DMS153 treated with DMSO at 0.1 percent for 48 hours (cell line): Measurements from ENCODE around the gene CXorf58.
"Not testable (repeated sequence)": the region's sequence is repeated elsewhere in the genome, so short reads cannot be mapped to it uniquely, and the experiment has no call there.

Experiments
- DNase-seq: peaks from one replicate; lab custom pipeline; 2025; ENCODE audit not compliant: unreplicated experiment; lab: John Stamatoyannopoulos, UW

Gene CXorf58, protein sequence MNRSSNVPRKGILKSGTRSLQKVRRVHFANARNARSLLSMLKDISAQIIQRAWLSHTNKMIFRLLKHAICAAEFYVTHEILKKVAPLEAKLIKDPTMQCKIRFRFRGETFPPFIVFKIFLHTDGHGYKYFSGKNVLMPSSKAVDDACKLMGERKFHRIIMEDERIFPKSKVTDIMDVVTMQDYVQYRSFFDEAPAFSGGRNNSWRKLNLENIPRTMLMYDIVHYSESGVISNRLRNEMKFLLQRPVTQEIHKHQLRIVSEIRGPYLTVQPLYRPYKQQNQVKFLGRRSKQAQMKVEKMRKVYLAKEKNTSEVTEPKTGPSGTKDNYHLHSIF

GRCh38 chrX:23907498-23908218 is at the start of gene CXorf58, which contains the start of gene APOO:
Gene CXorf58, plus strand, starts transcription at chrX:23908006. Its CDS starts 2,297 bp downstream, at chrX:23910303.
Gene APOO, minus strand, starts transcription at chrX:23907938. Its CDS starts 236 bp downstream, at chrX:23907702.
- peak; percentile 78 for DNase-seq

DNA sequence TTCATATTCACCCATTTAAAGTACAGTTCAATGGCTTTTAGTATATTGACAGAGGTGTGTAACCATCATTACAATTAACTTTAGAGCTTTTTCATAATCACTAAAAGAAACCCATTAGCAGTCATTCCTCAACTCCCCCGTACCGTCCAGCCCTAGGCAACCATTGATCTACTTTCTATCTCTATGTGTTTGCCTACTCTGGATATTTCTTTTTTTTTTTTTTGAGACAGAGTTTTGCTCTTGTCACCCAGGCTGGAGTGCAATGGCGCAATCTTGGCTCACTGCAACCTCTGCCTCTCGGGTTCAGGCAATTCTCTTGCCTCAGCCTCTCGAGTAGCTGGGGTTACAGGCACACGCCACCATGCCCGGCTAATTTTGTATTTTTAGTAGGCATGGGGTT is 48.6 kb upstream of the CXorf58 start:
- DNase-seq = not testable (repeated sequence)

- DNase-seq = no peak
Observed at GRCh38 chrX:23861215-23861896, 46.5 kb upstream of the CXorf58 start.

DNA sequence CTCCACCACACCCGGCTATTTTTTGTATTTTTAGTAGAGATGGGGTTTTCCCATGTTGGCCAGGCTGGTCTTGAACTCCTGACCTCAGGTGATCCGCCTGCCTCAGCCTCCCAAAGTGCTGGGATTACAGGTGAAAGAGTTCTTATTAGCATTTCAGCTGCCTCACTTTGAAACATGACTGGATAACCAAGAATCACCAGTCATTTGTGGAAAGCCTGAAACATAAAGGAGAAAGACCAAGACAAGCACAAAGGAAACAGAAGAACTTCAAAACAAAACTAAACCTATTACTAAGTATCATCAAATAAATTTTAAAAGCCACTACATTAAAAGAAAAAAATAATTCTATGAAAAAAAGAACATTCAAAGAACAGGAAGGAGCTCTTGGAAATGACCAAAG is 45.9 kb upstream of the CXorf58 start:
- not testable (repeated sequence) for DNase-seq

GRCh38 chrX:23864742-23865326 is 43.0 kb upstream of the CXorf58 start:
- no peak for DNase-seq

DNA sequence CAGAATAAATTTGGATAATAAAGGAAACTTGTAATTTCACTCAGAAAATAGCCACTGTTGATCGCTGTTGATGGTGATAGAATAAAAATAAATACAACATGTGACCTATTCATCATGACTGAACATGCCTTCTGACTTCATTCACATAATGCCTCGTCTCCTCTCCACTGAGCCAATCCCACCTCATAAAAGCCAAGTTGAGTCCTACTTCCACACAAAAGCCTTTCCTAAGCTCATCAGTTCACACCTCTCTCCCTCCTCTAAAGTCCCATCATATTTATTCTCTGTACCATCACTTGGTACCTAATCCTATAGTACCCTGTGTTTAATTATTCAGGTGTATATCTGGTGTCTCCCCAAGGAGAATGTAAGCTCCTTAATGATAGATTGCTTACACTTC is 37.8 kb upstream of the CXorf58 start:
- DNase-seq = no peak

DNA sequence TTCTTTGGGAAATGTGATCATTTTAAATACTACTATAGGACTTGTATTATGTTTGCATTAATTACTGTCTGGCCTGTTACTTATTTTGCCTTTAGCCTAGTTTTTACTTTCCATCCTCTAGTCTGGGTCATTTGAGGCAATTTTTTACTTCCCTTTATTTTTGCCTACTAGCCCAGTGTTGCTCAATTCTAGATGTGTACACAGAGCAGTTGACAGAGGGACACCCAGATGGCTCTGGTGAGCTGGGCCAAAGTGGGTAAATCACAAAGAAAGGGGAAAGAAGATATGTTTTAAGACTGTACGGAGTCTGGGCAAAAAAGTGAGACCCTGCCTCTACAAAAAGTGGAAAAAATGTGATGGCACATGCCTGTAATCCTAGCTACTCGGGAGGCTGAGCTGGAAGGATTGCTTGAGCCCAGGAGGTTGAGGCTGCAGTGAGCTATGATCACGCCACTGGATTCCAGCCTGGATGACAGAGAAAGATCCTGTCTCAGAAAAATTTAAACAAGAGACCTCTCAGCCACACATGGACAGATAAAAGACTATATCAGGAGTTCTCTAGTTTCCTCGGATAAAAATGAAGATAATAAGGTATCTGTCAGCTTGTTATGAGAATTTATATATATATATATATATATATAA is 35.8 kb upstream of the CXorf58 start:
- DNase-seq = no peak

GRCh38 chrX:23879380-23880090 is 28.3 kb upstream of the CXorf58 start:
- no peak for DNase-seq

DNA sequence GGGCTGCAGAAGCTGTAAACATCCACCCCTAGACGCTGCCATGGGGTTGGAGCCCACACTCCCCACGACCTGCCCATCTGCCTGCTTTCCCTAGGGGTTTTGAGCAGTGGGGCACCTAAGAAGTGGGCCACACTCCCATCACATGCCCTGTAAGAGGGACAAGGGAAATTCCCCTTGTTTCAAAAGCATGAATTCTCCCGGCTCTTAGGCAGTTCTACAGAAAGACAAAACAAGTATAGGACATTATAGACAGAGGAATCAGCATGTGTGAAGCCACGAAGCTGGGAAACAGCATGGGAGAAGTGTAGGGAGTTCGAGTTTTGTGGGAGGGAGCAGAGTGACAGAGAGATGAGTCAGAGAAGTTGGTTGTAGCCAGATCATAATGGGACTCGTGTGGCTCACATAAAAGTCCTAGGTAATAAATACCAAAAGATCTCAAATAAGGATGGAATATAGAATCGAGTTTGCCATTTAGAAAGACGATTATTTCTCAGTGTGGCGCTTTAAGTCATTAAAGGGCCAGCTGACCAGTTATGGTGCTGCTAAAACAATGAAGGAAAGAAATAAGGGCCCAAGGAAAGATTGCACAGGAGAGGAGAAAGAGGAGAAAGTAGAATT is 24.0 kb upstream of the CXorf58 start:
- DNase-seq = no peak

DNA sequence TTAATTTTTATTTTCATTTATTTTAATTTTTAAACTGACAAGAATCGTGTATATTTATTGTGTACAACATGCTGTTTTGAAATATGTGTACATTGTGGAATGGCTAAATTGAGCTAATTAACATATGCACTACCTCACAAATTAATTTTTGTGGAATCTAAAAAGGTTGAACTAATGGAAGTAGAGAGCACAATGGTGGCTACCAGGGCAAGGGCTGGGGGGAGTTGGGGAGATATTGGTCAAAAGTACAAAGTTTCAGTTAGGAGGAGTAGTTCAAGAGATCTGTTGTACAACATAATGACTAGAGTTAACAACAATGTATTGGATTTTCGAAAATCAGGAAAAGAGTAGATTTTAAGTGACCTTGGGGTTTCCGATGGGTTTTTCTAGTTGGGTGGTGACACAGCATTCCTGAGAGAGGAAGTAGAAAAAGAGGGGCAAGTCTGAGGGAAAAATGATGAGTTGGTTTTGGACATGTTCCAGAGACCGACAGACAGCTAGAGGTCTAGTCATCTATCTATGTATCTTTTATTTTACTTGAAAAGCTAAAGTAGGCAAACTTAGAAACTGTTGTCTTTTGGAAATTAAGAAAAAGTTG is 23.3 kb upstream of the CXorf58 start:
- no peak for DNase-seq

DNA sequence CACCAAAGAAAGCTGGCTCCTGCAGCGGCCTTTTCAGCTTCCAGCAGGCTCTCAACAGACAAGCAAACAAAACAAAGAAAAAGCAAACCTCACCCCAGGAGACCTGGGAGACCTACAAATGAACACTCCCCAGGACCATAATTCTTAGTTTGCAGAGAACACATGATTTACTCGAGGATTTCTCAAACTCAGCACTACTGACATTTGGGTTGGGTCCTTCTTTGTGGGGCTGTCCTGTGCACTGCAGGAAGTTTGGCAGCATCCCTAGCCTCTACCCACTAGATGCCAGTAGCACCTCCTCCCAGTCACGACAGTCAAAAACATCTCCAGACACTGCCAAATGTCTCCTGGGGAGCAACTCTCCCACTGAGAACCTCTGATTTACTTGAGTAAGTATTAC is 22.0 kb upstream of the CXorf58 start:
- no peak for DNase-seq

DNA sequence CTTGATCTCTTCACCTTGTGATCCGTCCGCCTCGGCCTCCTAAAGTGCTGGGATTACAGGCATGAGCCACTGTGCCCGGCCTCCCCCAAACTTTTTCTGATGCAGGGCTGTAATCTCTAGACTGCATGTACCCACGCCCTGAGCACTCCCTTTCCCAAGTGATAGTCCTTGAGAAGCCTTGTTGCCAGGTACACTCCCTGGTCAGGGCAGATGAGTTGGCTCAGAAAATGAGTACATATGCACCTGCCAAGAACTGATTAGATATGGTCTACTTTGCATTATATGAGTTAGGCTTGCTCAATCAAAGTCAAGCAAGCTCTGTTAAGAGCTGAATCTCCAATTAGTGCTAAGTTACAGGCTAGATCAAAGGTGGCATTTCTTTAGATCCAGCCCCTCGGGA is 20.4 kb upstream of the CXorf58 start:
- DNase-seq = no peak

GRCh38 chrX:23887918-23888317 is 19.9 kb upstream of the CXorf58 start:
- no peak for DNase-seq

DNA sequence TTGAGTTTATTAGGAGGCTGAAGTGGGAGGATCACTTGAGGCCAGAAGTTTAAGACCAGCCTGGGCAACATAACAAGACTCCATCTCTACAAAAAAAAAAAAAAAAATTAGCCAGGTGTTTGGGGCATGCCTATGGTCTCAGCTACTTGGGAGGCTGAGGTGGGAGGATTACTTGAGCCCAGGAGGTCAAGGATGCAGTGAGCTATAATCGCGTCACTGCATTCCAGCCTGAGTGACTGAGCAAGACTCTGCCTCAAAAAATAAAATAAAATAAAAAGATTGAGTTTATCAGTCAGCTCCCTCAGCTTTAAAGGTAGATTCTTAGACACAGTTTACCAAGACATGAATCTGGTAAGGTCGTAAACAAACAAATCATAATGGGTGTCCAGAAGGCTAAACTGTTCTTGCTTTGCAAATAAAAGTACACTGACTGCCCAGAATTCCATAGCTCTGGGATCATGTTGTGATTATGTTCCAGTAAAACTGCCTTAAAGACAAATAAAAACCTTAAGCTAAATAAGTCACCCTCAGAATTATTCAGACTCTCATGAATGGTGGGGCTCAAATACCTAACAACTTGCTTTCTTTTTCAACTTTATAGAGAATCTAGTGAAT is 18.8 kb upstream of the CXorf58 start:
- no peak for DNase-seq

DNA sequence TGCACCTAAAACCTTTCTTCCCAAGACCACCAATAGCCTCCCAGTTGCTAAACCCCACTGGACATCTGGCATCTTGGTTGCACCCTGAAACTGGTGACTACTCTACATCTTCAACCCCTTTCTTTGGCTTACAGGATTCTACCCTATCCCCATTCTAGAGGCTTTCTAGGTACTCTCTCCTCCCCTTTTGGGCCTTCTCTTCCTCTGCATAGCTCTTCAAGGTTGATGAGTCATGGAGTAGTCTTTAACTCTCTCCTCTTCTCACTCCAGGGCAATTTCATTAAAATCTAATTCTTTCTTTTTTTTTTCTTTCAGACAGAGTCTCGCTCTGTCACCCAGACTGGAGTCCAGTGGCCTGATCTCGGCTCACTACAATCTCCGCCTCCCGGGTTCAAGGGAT is 16.9 kb upstream of the CXorf58 start:
- no peak for DNase-seq

GRCh38 chrX:23894993-23895392 is 12.8 kb upstream of the CXorf58 start:
- DNase-seq = not testable (repeated sequence)

DNA sequence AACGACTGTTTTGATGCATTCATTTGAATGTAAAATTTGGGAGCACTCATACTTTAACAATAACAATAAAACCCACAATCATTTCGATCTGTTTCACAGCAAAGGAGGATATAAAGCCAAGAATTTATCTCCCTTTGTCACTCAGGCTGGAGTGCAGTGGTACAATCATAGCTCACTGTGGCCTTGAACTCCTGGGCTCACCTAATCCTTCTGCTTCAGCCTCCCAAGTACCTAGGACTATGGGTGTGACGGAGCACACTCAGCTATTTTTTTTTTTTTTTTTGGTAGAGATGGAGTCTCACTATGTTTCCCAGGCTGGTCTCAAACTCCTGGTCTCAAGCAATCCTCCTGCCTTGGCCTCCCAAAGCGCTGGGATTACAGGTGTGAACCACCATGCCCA is 11.3 kb upstream of the CXorf58 start:
- not testable (repeated sequence) for DNase-seq

GRCh38 chrX:23896981-23897380 is 10.8 kb upstream of the CXorf58 start:
- DNase-seq = no peak

DNA sequence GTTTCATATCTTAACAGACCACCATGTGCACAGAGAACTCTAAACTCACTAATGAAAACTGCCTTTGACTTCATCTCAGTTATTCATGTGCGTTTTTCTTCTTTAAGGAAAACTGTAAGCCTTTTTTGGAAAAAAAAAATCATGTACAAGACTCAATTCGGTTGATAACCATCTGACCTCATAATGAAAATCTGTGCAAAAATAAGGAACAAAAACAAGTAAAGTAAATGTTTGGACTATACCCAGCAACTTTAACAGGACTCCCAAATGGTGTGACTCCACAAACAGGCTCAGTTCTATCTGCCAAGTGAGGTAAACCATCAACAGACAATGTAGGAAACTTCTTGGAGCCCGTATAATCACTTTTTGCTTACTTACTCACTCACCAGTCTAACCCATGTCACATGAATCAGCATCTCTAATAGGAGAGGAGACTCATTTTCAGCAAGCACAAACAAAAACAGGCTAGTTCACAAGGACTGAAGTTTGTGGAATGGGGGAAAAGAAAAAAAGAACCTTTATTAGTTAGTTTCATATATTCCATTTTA is 9.3 kb upstream of the CXorf58 start:
- DNase-seq = no peak
